ENCODE results near the gene VAV3. TPM values are rescaled to one million over a fixed set of nuclear protein-coding genes. Genes with fewer than 3 reads are reported as not detected.

VAV3 gene
- total RNA-seq, 1 experiment from 2014 or later: not detected

- CTCF ChIA-PET: no interaction called here
- DNase-seq (ENCODE audit: low read depth, low spot score) (no peak), ATAC-seq (no peak)
- Histone ChIP-seq H2AFZ (ENCODE audit: low read depth, low read length, poor library complexity, severe bottlenecking) (no peak overlapping the region), H3K9me2 (ENCODE audit: insufficient read depth) (no peaks in the 10 kb centered on the region), H3K79me2 (ENCODE audit: insufficient read depth, low read length) (no peaks in the 10 kb centered on the region), H3K9ac (ENCODE audit: low read length) (no peak overlapping the region), H3K4me2 (ENCODE audit: low read length) (no peak overlapping the region), H3K27ac (ENCODE audit: low read depth, low read length) (no peak overlapping the region), H3K27me3 (ENCODE audit: insufficient read depth, low read length) (peaks cover 22% of the 10 kb centered on the region; the same call in 1 of the 2 replicates), H3K36me3 (ENCODE audit: control insufficient read depth in 1 of 2, insufficient read depth in 2 of 2, low read length in 2 of 2) (no peaks in the 10 kb centered on the region), H3K9me3 (ENCODE audit: control insufficient read depth in 1 of 2, insufficient read depth in 1 of 2, low read depth in 1 of 2, low read length in 2 of 2) (no peaks in the 10 kb centered on the region), H4K20me1 (ENCODE audit: insufficient read depth) (no peaks in the 10 kb centered on the region), H3K4me1 (ENCODE audit: control insufficient read depth in 1 of 2, insufficient read depth in 2 of 2, low read length in 2 of 2) (no peaks in the 10 kb centered on the region), H3K4me3 (replicated peaks in 1 of 2; ENCODE audit: low read depth in 1 of 2, low read length in 2 of 2) (no peak overlapping the region)
- no peak for TF ChIP-seq SIN3A (IDR thresholded peaks at IDR 0.05; ENCODE audit: low read depth)
- TF ChIP-seq REST (IDR thresholded peaks at IDR 0.05; ENCODE audit: low read depth): no peak
- no peak for TF ChIP-seq CEBPB (IDR thresholded peaks at IDR 0.05; ENCODE audit: low read depth)
- no peak for TF ChIP-seq TCF7L2 (IDR thresholded peaks at IDR 0.05; ENCODE audit: borderline replicate concordance, extremely low read depth, insufficient read depth, insufficient read length)
- intact Hi-C loops (cut with micrococcal nuclease): no loop called here
- POLR2A ChIA-PET: no interaction called here
- BruUV-seq (replicated peaks): no TSS peak
- RAD21 ChIA-PET (ENCODE audit: low non-redundant PET in 1 of 2, low total read pairs in 2 of 2, uncharacterized antibody in 2 of 2, unreplicated experiment in 2 of 2): no interaction called here
These were observed 52.3 kb downstream of the VAV3 start for GRCh38 chr1:107912656-107913055.

GRCh38 chr1:107900090-107900945 lies 64.7 kb downstream of the VAV3 start:
- no peaks in the 10 kb centered on the region for H4K20me1 ChIP-seq (ENCODE audit: insufficient read depth)
- no peak overlapping the region for H3K9ac ChIP-seq (ENCODE audit: low read length)
- H3K27me3 ChIP-seq (ENCODE audit: insufficient read depth, low read length): peaks cover 27% of the 10 kb centered on the region
- intact Hi-C loops (cut with micrococcal nuclease): no loop called here
- H3K4me3 ChIP-seq (replicated peaks in 1 of 2; ENCODE audit: low read depth in 1 of 2, low read length in 2 of 2): no peak overlapping the region
- ChIA-PET RAD21 (ENCODE audit: low non-redundant PET in 1 of 2, low total read pairs in 2 of 2, uncharacterized antibody in 2 of 2, unreplicated experiment in 2 of 2) (no interaction called here), POLR2A (no interaction called here), CTCF (no interaction called here)
- no peaks in the 10 kb centered on the region for H3K9me2 ChIP-seq (ENCODE audit: insufficient read depth)
- H3K36me3 ChIP-seq (ENCODE audit: control insufficient read depth in 1 of 2, insufficient read depth in 2 of 2, low read length in 2 of 2): no peaks in the 10 kb centered on the region
- no TSS peak for BruUV-seq (replicated peaks)
- no peak overlapping the region for H2AFZ ChIP-seq (ENCODE audit: low read depth, low read length, poor library complexity, severe bottlenecking)
- no peak overlapping the region for H3K4me2 ChIP-seq (ENCODE audit: low read length)
- H3K9me3 ChIP-seq (ENCODE audit: control insufficient read depth in 1 of 2, insufficient read depth in 1 of 2, low read depth in 1 of 2, low read length in 2 of 2): no peaks in the 10 kb centered on the region
- ATAC-seq (no peak), DNase-seq (ENCODE audit: low read depth, low spot score) (no peak)
- H3K27ac ChIP-seq (ENCODE audit: low read depth, low read length): no peak overlapping the region
- H3K79me2 ChIP-seq (ENCODE audit: insufficient read depth, low read length): no peaks in the 10 kb centered on the region
- no peaks in the 10 kb centered on the region for H3K4me1 ChIP-seq (ENCODE audit: control insufficient read depth in 1 of 2, insufficient read depth in 2 of 2, low read length in 2 of 2)
- TF ChIP-seq REST (IDR thresholded peaks at IDR 0.05; ENCODE audit: low read depth) (no peak), EGR1 (IDR thresholded peaks at IDR 0.05; ENCODE audit: low read depth) (no peak), ZNF274 (IDR thresholded peaks at IDR 0.05; ENCODE audit: low read depth, low read length) (no peak), ZBTB33 (IDR thresholded peaks at IDR 0.05; ENCODE audit: extremely low read depth, insufficient replicate concordance, low read length) (no peak), EZH2phosphoT487 (IDR thresholded peaks at IDR 0.05; ENCODE audit: borderline replicate concordance) (no peak)
